HG03060 (cell line): ENCODE results near the gene TULP4.
"Not testable (repeated sequence)": the region's sequence is repeated elsewhere in the genome, so short reads cannot be mapped to it uniquely, and the experiment has no call there.

Experiments
- ATAC-seq: cut with Tn5 transposase; IDR thresholded peaks from one replicate; pipeline ENCODE4 v1.9.1; 2021; ENCODE audit warnings: low read depth, moderate number of reproducible peaks; ENCODE audit not compliant: unreplicated experiment

Gene TULP4

DNA sequence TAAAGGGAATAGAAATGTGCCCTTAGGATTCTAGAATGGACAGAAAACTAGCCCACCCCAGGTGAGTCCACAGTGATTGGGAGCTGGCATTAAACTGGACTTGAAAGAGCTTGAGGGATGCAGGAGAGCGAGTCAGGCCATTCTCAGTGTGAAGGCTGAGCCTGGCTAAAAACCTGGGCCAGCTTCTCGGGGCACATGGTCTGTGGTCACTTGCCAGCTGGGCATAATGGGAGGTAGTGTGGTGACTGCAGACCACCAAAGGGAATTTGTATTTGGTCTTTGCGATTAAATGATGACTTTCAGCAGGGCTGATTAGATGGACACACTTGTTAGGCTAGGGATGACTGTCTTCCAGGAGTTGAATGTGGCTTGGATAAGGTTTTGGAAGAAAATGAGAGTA, 71.3 kb downstream of the TULP4 start:
- no peak for ATAC-seq

DNA sequence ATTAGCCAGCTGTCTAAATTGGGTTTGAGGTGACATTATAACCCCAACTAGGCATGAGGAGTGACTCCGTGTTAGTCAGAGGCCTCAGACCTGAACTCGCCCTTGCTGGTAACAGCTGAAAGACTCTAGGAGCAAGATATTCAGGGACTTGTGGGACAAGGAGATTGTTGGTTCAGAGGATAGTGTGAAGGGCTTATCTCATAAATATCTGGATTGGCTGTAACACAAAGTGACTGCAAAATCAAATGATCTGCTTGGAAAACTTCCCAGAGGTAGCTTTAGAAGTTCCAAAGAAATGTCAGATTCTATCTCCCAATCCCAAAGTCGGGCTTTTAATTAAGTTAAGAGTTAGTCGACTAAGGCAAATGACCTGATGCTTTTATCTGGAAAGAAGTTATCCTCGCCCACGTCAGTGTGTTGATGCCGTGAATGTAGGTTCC, 72.4 kb downstream of the TULP4 start:
- no peak for ATAC-seq

DNA sequence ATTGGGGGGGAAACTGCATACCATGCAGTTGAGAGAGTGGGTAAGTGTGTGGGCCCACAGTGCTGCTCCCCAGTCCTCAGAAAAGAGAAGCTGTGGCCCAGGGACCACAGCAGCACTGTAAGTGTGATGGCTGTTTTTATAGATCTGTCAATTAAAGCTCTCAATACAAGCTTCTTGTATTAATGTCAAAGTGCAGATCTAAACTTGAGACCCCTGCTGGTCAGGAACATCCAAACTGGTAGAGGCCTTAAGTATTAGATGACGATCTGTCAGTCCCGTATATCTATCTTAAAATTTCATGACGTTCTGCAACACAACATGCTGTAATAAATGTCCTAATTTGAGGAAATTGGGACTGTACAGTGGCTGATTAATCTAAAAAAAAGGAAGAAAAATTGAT, 74.8 kb downstream of the TULP4 start:
- ATAC-seq: no peak

GRCh38 chr6:158387578-158387977, 75.3 kb downstream of the TULP4 start:
- ATAC-seq: no peak

GRCh38 chr6:158388727-158389126, 76.5 kb downstream of the TULP4 start:
- ATAC-seq: no peak

- ATAC-seq: no peak
These were observed 77.1 kb downstream of the TULP4 start for GRCh38 chr6:158389193-158389919.

DNA sequence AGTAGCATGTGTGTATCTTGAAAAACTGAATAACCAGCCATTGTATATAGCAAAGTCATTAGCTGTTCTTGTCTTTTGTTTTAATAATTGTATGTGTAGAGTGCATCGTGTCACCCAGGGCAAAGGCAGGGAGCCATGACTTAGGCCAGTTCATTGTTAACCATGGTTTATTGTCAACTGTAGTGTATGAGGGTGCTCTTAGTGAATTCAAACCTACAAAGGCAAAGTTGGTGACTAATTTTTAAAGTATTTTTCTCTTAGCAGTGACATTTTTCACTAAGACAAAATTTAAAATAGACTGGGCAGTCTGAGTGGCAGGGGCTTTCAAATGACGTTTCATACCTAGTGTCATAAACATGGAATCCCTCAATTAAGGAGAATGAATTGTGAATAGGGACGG, 79.0 kb downstream of the TULP4 start:
- no peak for ATAC-seq

DNA sequence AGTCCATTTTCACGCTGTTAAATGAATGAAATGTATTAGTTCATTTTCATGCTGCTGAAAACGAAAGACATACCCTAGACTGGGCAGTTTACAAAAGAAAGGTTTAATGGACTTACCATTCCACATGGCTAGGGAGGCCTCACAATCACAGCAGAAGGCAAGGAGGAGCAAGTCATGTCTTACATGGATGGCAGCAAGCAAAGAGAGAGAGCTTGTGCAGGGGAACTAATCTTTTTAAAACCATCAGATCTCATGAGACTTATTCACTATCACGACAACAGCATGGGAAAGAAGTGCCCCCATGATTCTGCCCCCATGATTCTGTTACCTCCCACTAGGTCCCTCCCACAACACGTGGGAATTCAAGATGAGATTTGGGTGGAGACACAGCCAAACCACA, 79.7 kb downstream of the TULP4 start:
- not testable (repeated sequence) for ATAC-seq

DNA sequence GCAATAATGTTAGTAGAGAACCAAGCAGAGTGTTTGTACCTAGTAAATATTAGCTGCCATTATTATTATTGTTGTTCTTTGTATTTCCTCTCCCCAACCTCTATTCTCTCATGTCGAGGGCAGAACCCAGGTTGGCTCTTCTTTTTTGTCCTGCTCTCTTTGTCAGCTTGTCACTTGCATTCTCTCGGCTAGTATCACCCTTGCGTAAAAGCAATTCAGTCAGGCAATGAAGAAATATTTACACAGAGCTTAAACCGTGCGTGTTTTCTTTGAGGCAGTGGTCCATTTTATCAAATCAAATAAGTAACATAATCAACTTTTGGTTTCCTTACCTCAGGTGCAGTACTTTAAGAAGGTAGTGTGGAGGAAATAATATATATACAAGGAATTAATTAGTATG, 83.9 kb downstream of the TULP4 start:
- ATAC-seq: no peak

DNA sequence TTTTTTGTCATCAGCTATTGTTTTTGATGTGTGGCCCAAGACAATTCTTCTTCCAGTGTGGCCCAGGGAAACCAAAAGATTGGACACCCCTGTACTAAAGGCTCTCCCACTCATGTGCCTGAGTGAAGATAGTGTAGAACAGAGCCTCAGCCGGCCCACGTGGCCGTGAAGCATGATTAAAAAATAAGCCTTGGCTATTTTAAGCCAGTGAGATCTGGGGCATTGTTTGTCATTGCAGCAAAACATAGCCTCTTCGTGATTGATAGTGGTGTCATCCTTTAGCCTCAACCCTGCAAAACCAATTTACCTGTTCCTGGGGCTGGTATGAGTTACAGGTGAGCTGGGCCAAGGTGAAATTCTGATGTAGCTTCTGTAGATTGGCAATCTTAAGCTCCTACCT, 85.3 kb downstream of the TULP4 start:
- ATAC-seq: no peak

DNA sequence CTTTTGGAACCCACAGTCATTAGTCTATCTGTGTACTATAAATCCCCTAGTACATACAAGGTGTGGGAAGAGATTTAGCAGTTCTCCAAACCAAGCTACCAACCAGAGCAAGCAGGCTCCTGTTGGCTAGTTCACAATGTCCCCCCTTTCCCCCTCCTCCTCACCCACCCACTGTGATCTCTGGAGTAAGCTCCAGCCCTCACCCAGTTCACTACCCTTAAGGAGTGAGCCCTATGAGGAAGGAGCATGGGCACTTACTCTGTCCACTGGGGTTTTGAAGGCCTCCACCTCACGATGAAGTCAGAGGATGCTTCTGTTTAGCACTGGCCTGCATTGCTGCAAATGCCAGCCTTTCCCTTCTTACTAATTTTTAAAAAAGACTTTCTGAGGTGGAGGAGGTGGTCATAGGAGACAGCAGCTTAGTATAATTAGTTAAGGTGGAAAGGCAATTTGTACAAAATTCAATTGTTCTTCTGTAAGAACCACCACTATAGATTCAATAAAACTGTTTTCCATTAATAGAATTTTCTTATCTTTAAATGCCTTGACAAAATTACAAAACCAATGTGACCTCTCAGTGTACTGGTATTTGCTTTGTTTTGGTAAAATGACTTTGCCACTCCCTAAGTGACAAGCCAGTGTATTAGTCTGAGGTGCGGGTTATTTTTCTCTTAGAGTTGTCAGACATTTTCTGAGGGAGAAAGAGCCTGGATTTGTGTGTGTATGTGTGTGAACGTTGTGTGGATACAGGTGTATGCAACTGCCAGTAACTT, 86.2 kb downstream of the TULP4 start:
- no peak for ATAC-seq

GRCh38 chr6:158399040-158399700, 86.9 kb downstream of the TULP4 start:
- no peak for ATAC-seq

DNA sequence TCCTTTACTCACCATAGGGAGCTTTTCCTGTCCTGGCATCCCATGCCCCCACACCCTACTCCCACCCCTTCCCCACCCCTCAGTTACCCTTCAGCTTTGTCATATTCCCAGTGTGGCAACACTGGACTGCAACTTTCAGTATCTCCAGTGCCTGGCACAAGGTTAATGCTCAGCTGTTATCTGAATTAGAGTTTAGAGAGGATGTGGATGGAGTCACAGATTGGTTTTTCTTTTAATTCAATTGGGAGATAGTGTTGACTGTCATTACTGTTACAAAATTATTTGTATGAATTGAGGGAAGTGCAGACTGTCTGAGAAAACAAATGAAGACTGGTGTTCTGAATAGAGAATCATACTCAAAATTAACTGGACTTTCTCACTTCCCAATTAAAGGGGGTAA, 89.9 kb downstream of the TULP4 start:
- ATAC-seq: no peak

DNA sequence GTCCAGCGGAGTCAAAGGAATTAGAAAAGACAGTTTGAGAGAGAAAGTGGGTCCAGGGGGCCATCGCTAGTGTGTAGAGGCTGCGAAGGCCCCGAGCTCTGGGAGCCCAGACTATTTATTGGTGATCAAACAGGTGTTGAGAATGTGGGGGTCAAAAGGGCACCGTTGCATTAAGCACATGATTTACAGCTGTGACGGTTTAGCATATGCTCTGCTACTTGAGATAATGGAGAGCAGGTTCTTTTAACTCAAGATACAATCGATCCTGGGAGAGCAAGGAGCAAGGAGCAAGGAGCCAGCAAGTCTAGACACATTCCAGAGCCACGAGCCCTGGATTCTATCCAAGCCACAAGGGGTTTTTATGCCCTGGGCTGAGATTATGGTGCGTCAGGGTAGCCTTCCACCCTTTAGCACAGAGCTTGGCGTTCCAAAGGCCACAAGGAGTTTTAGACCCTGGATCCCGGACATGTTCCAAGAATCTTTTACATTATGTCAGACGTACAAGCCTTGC, 93.1 kb downstream of the TULP4 start:
- ATAC-seq: not testable (repeated sequence)

- no peak for ATAC-seq
These were observed 93.7 kb downstream of the TULP4 start for GRCh38 chr6:158405933-158406332.

DNA sequence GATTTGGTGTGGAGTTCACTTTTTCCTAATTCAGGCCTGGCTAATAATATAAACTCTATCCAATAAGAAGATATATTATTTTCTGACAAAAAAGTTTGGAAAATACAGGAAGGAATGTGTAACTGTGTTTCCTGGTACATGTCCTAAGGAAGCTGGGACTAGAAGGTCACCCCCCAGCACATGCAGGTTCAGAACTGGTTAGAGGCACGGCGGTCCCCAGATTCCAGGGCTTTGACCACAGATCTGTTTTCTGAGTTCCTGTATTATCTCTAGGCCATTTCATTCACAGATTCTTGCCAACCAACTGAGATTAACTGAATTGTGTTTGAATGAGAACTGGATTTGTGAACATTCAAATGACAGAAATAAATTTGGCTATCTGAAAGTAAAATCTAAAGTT, 94.5 kb downstream of the TULP4 start:
- no peak for ATAC-seq

- ATAC-seq: no peak
These were observed 95.7 kb downstream of the TULP4 start for GRCh38 chr6:158408013-158408412.

GRCh38 chr6:158408552-158409130, 96.4 kb downstream of the TULP4 start:
- no peak for ATAC-seq

GRCh38 chr6:158409451-158409850, 97.2 kb downstream of the TULP4 start:
- ATAC-seq: no peak

DNA sequence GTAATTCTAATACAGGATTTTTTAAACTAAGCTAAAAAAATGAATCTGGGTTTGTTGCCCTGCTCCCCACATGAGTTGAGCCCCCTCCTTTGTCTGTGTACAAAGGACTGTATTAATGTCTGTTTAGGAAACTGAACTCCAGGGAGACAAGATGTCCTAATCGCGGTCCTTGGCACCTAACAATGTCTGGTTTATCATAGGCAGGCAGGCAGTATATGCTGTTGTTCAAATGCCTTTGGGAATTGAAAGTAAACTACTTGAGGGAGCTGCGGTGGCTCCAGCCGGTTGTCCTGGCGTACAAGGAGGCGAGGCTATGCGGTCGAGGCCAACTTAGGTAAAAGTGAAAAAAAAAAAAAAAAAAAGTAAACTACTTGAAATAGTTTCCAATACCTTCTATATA, 98.5 kb downstream of the TULP4 start:
- ATAC-seq: no peak

DNA sequence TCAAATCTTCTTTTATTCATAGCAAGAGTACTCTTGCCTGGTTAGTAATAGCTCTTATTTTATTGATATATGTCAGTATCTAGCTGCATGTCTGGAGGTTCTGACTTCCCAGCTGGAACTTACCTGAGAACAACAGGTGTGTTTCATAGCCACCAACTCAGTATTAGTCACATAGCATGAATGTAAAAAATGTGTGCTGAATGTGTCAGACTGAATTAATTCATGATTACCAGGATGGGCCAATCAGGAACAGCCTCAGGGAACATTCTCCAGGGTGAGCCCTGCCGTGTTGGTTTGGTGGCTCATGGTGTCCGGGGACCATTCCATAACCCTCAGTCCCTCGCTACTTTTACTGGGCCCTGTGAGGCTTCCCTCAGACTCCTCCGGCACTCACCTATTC, 99.7 kb downstream of the TULP4 start:
- ATAC-seq: no peak
